ENCODE results near the gene CHST9. TPM values are rescaled to one million over a fixed set of nuclear protein-coding genes. Genes with fewer than 3 reads are reported as not detected.

Gene CHST9
- total and polyA plus RNA-seq, 2 experiments from 2014 or later, result 15.5 to 16.8 TPM

DNA sequence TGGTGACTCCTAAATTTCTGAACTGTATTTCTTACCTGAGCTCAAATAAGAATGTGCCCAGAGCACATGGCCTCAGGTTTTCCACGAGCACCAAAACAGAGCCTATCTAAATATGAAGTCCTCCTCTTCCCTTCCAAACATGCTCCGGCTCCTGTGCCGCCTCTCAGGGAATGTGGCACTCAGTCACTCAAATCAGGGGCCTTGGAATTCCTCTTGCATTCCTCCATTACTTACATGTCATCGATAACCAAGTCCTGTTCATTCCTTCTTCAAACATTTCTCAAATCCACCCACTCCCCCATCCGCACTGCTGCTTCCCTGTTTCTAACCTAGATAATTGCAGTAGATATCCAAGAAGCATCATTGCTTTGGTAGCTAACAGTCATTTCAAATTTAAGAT lies 151.4 kb downstream of the CHST9 start:
- TF ChIP-seq CREB1 (CRISPR knock-in tag; IDR thresholded peaks at IDR 0.05; ENCODE audit: low read depth), result no peak
- TF ChIP-seq EZH2phosphoT487 (IDR thresholded peaks at IDR 0.05; ENCODE audit: unreplicated experiment), result no peak
- no peak for TF ChIP-seq ZNF331 (CRISPR knock-in tag; IDR thresholded peaks at IDR 0.05; ENCODE audit: low read depth)
- TF ChIP-seq ZNF114 (CRISPR knock-in tag; IDR thresholded peaks at IDR 0.05), result no peak
- no peak for TF ChIP-seq POLR2AphosphoS5 (IDR thresholded peaks at IDR 0.05; ENCODE audit: low read depth)
- no peak for TF ChIP-seq EZH2 (IDR thresholded peaks at IDR 0.05; ENCODE audit: low read depth, unreplicated experiment)
- TF ChIP-seq, protein P1, sequence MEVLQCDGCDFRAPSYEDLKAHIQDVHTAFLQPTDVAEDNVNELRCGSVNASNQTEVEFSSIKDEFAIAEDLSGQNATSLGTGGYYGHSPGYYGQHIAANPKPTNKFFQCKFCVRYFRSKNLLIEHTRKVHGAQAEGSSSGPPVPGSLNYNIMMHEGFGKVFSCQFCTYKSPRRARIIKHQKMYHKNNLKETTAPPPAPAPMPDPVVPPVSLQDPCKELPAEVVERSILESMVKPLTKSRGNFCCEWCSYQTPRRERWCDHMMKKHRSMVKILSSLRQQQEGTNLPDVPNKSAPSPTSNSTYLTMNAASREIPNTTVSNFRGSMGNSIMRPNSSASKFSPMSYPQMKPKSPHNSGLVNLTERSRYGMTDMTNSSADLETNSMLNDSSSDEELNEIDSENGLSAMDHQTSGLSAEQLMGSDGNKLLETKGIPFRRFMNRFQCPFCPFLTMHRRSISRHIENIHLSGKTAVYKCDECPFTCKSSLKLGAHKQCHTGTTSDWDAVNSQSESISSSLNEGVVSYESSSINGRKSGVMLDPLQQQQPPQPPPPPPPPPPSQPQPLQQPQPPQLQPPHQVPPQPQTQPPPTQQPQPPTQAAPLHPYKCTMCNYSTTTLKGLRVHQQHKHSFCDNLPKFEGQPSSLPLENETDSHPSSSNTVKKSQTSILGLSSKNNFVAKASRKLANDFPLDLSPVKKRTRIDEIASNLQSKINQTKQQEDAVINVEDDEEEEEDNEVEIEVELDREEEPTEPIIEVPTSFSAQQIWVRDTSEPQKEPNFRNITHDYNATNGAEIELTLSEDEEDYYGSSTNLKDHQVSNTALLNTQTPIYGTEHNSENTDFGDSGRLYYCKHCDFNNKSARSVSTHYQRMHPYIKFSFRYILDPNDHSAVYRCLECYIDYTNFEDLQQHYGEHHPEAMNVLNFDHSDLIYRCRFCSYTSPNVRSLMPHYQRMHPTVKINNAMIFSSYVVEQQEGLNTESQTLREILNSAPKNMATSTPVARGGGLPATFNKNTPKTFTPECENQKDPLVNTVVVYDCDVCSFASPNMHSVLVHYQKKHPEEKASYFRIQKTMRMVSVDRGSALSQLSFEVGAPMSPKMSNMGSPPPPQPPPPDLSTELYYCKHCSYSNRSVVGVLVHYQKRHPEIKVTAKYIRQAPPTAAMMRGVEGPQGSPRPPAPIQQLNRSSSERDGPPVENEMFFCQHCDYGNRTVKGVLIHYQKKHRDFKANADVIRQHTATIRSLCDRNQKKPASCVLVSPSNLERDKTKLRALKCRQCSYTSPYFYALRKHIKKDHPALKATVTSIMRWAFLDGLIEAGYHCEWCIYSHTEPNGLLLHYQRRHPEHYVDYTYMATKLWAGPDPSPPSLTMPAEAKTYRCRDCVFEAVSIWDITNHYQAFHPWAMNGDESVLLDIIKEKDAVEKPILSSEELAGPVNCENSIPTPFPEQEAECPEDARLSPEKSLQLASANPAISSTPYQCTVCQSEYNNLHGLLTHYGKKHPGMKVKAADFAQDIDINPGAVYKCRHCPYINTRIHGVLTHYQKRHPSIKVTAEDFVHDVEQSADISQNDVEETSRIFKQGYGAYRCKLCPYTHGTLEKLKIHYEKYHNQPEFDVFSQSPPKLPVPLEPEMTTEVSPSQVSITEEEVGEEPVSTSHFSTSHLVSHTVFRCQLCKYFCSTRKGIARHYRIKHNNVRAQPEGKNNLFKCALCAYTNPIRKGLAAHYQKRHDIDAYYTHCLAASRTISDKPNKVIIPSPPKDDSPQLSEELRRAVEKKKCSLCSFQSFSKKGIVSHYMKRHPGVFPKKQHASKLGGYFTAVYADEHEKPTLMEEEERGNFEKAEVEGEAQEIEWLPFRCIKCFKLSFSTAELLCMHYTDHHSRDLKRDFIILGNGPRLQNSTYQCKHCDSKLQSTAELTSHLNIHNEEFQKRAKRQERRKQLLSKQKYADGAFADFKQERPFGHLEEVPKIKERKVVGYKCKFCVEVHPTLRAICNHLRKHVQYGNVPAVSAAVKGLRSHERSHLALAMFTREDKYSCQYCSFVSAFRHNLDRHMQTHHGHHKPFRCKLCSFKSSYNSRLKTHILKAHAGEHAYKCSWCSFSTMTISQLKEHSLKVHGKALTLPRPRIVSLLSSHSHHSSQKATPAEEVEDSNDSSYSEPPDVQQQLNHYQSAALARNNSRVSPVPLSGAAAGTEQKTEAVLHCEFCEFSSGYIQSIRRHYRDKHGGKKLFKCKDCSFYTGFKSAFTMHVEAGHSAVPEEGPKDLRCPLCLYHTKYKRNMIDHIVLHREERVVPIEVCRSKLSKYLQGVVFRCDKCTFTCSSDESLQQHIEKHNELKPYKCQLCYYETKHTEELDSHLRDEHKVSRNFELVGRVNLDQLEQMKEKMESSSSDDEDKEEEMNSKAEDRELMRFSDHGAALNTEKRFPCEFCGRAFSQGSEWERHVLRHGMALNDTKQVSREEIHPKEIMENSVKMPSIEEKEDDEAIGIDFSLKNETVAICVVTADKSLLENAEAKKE (CRISPR knock-in tag; IDR thresholded peaks at IDR 0.05), result no peak
- TF ChIP-seq, protein P2, sequence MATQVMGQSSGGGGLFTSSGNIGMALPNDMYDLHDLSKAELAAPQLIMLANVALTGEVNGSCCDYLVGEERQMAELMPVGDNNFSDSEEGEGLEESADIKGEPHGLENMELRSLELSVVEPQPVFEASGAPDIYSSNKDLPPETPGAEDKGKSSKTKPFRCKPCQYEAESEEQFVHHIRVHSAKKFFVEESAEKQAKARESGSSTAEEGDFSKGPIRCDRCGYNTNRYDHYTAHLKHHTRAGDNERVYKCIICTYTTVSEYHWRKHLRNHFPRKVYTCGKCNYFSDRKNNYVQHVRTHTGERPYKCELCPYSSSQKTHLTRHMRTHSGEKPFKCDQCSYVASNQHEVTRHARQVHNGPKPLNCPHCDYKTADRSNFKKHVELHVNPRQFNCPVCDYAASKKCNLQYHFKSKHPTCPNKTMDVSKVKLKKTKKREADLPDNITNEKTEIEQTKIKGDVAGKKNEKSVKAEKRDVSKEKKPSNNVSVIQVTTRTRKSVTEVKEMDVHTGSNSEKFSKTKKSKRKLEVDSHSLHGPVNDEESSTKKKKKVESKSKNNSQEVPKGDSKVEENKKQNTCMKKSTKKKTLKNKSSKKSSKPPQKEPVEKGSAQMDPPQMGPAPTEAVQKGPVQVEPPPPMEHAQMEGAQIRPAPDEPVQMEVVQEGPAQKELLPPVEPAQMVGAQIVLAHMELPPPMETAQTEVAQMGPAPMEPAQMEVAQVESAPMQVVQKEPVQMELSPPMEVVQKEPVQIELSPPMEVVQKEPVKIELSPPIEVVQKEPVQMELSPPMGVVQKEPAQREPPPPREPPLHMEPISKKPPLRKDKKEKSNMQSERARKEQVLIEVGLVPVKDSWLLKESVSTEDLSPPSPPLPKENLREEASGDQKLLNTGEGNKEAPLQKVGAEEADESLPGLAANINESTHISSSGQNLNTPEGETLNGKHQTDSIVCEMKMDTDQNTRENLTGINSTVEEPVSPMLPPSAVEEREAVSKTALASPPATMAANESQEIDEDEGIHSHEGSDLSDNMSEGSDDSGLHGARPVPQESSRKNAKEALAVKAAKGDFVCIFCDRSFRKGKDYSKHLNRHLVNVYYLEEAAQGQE (IDR thresholded peaks at IDR 0.05; ENCODE audit: unreplicated experiment), result no peak
- TF ChIP-seq NANOG (IDR thresholded peaks at IDR 0.05; ENCODE audit: borderline replicate concordance), result no peak
- TF ChIP-seq STAT1 (IDR thresholded peaks at IDR 0.05; ENCODE audit: unreplicated experiment), result no peak
- Histone ChIP-seq H4K20me1 (replicated peaks; ENCODE audit: insufficient read depth) (no peaks in the 10 kb centered on the region), H3K4me2 (no peak overlapping the region), H3K27me3 (ENCODE audit: insufficient read depth) (no peaks in the 10 kb centered on the region), H3K79me2 (replicated peaks; ENCODE audit: insufficient read depth) (no peaks in the 10 kb centered on the region), H3K4me3 (no peak overlapping the region), H2AFZ (no peak overlapping the region), H3K27ac (ENCODE audit: low read depth) (no peak overlapping the region), H3F3A (replicated peaks; ENCODE audit: low read depth) (no peaks in the 10 kb centered on the region), H3K4me1 (ENCODE audit: insufficient read depth) (no peaks in the 10 kb centered on the region), H3K36me3 (ENCODE audit: insufficient read depth) (no peaks in the 10 kb centered on the region), H3K9me2 (ENCODE audit: insufficient read depth) (no peaks in the 10 kb centered on the region)
- H3K36me3 Mint-ChIP-seq (ENCODE audit: low read depth), result no peaks in the 10 kb centered on the region
- peak; percentile 14 for DNase-seq (ENCODE audit: low spot score)
- no peak for ATAC-seq
- H3K27ac Mint-ChIP-seq, result no peak overlapping the region
- peaks cover 5% of the 10 kb centered on the region; the same call in 1 of the 3 replicates for H3K4me1 Mint-ChIP-seq
- H3K4me3 Mint-ChIP-seq, result no peak overlapping the region
- H3K9me3 Mint-ChIP-seq, result no peaks in the 10 kb centered on the region
- no peaks in the 10 kb centered on the region for H3K27me3 Mint-ChIP-seq (ENCODE audit: insufficient read depth, low read depth, poor library complexity)
